K562 treated with DMSO at 1 percent for 4 hours (cell line): ENCODE data around the gene HOXC13. TPM values are rescaled to one million over a fixed set of nuclear protein-coding genes. Genes with fewer than 3 reads are reported as not detected.

Source experiments
- total RNA-seq: library from RNA; unstranded; fragments of 300-600 nt; gene quantifications from 2 replicates; pipeline ENCODE4 v1.2.3, GENCODE V29; 2022; ENCODE audit not compliant: insufficient read depth

HOXC13 gene, protein sequence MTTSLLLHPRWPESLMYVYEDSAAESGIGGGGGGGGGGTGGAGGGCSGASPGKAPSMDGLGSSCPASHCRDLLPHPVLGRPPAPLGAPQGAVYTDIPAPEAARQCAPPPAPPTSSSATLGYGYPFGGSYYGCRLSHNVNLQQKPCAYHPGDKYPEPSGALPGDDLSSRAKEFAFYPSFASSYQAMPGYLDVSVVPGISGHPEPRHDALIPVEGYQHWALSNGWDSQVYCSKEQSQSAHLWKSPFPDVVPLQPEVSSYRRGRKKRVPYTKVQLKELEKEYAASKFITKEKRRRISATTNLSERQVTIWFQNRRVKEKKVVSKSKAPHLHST
- 0.69 and 1.8 TPM in 2 replicates for total RNA-seq

DNA sequence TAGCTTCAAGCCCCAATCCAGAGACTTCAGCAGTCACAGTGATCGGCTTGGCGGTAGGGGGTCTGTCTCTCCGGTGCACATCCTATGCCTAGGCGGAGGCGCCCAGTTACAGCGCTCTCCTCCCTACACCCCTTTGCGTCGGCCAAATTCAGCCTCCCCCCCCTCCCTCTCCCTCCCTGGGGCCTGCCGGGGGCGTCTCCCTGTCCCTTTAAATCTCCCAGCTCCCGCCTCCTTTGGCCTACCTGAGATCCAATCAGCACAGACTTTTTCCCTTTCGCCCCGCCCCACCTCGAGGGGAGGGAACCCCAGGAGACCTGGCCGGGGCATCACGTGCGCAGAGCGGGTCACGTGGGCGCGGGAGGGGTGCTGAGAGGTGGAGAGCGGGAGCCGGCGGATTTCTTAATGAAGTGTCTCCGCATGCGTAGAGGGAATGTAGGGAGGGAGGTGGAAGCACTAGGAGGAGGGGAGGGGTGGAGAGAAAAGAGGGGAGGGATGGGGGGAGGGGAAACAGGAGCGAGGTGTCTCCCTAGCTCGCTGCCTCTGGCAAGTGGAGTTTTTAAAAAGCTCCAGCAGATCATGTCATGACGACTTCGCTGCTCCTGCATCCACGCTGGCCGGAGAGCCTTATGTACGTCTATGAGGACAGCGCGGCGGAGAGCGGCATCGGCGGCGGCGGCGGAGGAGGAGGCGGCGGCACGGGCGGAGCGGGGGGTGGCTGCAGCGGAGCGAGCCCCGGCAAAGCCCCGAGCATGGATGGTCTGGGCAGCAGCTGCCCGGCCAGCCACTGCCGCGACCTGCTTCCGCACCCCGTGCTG is at the start of gene HOXC13:
Gene HOXC13, plus strand, starts transcription at position 506 of the 815 bp plus-strand sequence. Its CDS starts 76 bp downstream, at position 582.

DNA sequence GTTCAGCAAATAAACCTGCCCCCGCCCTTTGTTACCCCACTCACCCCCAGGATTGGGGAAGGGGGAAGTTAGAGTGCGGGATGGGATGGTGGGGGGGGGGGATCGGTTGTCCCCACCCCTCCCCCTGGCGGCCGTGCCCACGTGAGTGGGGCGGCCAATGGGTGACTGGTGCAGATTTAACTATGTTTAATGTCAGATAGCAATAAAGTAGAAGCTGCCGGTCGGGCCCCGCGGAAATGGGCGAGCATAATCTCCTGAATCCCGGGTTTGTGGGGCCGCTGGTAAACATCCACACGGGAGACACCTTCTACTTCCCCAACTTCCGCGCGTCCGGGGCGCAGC is 16.0 kb downstream of the HOXC13 start, which contains the start of gene HOXC12:
Gene HOXC12, plus strand, starts transcription at position 210 of the 342 bp plus-strand sequence. Its CDS starts 27 bp downstream, at position 237.

DNA sequence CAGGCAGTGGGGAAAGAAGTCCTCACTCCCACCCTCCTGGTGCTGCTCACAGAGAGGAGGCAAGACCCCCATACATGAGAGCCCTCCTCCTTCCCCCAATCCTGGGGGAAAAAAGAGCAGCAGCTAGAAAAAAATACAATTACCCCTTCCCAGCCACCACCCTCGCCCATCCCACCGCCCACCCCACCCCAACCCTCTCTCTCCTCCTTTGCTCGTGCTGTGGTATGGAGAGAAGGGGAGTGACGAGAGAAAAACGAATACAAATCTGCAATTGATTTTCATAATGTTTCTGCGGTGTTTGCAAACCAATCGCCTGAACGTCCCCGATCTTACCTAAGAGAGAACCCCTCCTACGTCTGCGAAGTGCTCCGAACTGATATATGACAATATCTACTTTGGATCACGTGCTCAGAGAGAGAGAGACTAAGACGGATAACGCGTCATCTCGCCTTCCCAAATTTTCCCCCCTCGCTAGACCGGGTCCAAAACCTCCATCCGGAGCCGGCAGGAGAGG is 34.1 kb downstream of the HOXC13 start, which contains the start of gene HOXC11:
Gene HOXC11, plus strand, starts transcription at position 405 of the 514 bp plus-strand sequence. CDS start 116 bp downstream, outside the sequence.

DNA sequence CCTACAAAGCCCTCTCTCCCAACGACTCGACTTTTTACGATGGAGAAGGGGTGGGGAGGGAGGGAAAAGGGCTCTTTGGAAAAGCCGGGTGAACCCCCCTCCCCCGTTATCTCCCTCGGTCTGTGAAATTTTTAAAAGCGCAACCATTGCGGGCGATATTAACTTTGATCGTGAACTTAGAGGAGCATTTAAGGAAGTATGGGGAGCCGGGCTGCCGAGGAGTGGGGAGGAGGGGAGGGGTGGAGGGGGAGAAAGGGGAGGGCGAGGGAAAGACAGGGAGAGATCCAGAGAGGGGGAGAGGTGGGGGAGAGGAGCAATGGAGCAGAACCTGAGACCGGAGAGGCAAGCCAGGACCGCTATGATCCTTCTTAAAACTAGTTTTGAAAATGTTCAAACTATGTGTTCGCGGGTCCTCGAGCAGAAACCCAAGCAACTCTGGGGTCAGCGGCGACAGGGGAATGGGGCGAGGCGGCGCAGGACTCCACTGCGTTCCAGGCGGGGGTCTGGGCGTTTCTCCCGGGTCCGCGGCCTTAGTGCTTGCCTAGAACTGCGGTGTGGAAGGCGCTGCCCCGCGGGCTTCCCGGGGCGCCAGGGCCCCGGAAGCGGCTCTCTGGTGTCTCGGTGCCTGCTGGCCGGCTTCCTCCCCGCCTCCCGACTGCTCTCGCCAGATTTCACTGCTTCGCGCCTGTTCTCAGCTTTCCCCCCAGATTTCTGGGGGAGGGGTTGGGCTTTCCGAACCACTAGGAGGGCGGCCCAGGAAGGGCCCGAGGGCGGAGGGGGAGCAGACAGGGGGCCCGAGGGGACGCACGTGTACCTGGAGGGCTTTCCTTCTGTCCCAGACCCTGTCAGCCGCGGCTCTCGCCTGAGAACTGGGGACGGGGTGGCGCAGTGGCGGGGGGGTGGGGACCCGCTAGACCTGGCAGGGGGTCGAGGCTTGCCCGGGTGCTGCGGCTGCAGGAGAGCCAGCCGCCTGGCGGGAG is 35.7 kb downstream of the HOXC13 start, which contains the start of gene HOTAIR:
Gene HOTAIR, minus strand, starts transcription at position 871 of the 980 bp plus-strand sequence.

DNA sequence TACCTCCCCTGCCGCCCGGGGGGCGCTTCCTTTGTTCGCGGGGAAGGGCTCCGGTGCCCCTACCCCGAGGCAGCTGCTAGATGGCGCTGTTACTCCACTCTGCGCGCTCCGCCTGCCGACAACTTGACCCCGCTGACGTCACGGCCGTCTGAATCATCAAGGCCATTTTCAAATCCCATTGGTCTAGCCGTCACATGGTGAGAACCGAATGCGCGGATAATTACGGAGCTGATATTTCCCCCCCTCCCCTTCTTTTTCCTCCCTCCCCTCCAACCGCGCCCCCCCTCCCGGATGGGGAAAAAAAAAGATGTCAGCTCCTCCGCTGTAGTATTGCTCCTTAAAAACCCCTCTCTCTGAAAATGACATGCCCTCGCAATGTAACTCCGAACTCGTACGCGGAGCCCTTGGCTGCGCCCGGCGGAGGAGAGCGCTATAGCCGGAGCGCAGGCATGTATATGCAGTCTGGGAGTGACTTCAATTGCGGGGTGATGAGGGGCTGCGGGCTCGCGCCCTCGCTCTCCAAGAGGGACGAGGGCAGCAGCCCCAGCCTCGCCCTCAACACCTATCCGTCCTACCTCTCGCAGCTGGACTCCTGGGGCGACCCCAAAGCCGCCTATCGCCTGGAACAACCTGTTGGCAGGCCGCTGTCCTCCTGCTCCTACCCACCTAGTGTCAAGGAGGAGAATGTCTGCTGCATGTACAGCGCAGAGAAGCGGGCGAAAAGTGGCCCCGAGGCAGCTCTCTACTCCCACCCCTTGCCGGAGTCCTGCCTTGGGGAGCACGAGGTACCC is 46.5 kb downstream of the HOXC13 start, which contains the start of gene HOXC10:
Gene HOXC10, plus strand, starts transcription at position 246 of the 791 bp plus-strand sequence. Its CDS starts 114 bp downstream, at position 360.

Other genes with a start within 250 kb of the HOXC13 start
- gene CALCOCO1, start 211.4 kb upstream of the HOXC13 start, total RNA-seq, result 20.7 and 34.5 TPM in 2 replicates
- not detected in 2 replicates for gene CISTR, start 186.9 kb upstream of the HOXC13 start, total RNA-seq
- gene HOXC12, start 16.1 kb downstream of the HOXC13 start, total RNA-seq, result 0.74 and 1.2 TPM in 2 replicates
- not detected in 2 replicates for gene HOXC11, start 34.3 kb downstream of the HOXC13 start, total RNA-seq
- gene HOTAIR, start 36.1 kb downstream of the HOXC13 start, total RNA-seq, result not detected in 2 replicates
- 1.8 TPM in 1 of 2 replicates, not detected in the other for gene HOXC10, start 46.3 kb downstream of the HOXC13 start, total RNA-seq
- 16.9 and 19.0 TPM in 2 replicates for gene HOXC9, start 61.3 kb downstream of the HOXC13 start, total RNA-seq
- 0.34 TPM in 1 of 2 replicates, not detected in the other for gene HOXC8, start 70.2 kb downstream of the HOXC13 start, total RNA-seq
- gene HOXC6, start 89.6 kb downstream of the HOXC13 start, total RNA-seq, result 3.0 and 3.9 TPM in 2 replicates
- not detected in 2 replicates for gene HOXC5, start 94.2 kb downstream of the HOXC13 start, total RNA-seq
- gene HOXC4, start 115.0 kb downstream of the HOXC13 start, total RNA-seq, result not detected in 2 replicates